HepG2 (cell line): Measurements from ENCODE around the gene PPHLN1. TPM values are rescaled to one million over a fixed set of nuclear protein-coding genes. Genes with fewer than 3 reads are reported as not detected.

Source experiments
- ARID5B ChIP-seq: IDR thresholded peaks from 2 replicates; pipeline ENCODE4 v1.4.0; 2020; ENCODE audit warnings: mild to moderate bottlenecking, missing genetic modification reagents
- CREB3 ChIP-seq: sonication (generic); formaldehyde crosslinking; IDR thresholded peaks from 2 replicates; pipeline ENCODE4 v1.5.0; 2020; ENCODE audit warnings: missing genetic modification reagents
- FIP1L1 ChIP-seq: fragments of 200-400 bp; formaldehyde crosslinking; IDR thresholded peaks from 2 replicates; pipeline ENCODE4 v1.6.1; 2018; ENCODE audit warnings: low read depth, mild to moderate bottlenecking, low read length, moderate library complexity, borderline replicate concordance; ENCODE audit not compliant: insufficient read depth
- GLI4 ChIP-seq: sonication (generic); formaldehyde crosslinking; IDR thresholded peaks from 2 replicates; pipeline ENCODE4 v1.5.1; 2020; ENCODE audit warnings: missing genetic modification reagents, mild to moderate bottlenecking, moderate library complexity, borderline replicate concordance
- HMGXB4 ChIP-seq, 2 experiments: sonication (generic) in 1 of 2; formaldehyde crosslinking in 1 of 2; IDR thresholded peaks; 2 replicates each; pipeline versions ENCODE4 v1.4.0 to v1.6.1; 2018 to 2020; ENCODE audit warnings: missing genetic modification reagents in 2 of 2, borderline replicate concordance in 1 of 2, low read depth in 1 of 2, mild to moderate bottlenecking in 1 of 2, missing biosample characterization in 1 of 2
- JARID2 ChIP-seq: sonication (generic); formaldehyde crosslinking; IDR thresholded peaks from 2 replicates; pipeline ENCODE4 v1.8.1; 2023; ENCODE audit warnings: missing genetic modification reagents, inconsistent platforms; ENCODE audit not compliant: insufficient replicate concordance
- NONO ChIP-seq, 2 experiments: fragments of 450-650 bp in 1 of 2; sonication (generic) in 1 of 2; formaldehyde crosslinking in 1 of 2; IDR thresholded peaks in 1 of 2; conservative IDR thresholded peaks in 1 of 2; 2 replicates each; pipeline versions ENCODE4 v1.6.1 to v1.8.0; 2017 to 2022; ENCODE audit warnings: mild to moderate bottlenecking in 1 of 2, missing genetic modification reagents in 1 of 2, moderate library complexity in 1 of 2
- SMAD9 ChIP-seq: sonication (generic); formaldehyde crosslinking; IDR thresholded peaks from 2 replicates; pipeline ENCODE4 v1.5.1; 2020; ENCODE audit warnings: mild to moderate bottlenecking, missing genetic modification reagents
- SRSF1 ChIP-seq: fragments of 200-400 bp; formaldehyde crosslinking; optimal IDR thresholded peaks from 2 replicates; pipeline ENCODE3; 2017; ENCODE audit warnings: mild to moderate bottlenecking, low read depth, low read length, moderate library complexity
- TFE3 ChIP-seq: IDR thresholded peaks from 2 replicates; pipeline ENCODE4 v1.6.1; 2016
- TGIF2 ChIP-seq: IDR thresholded peaks from 2 replicates; pipeline ENCODE4 v1.6.1; 2016; ENCODE audit warnings: control low read depth, missing compliant biosample characterization
- ZBTB38 ChIP-seq: sonication (generic); formaldehyde crosslinking; IDR thresholded peaks from 2 replicates; pipeline ENCODE4 v1.5.1; 2020; ENCODE audit warnings: mild to moderate bottlenecking, missing genetic modification reagents
- polyA plus RNA-seq, 8 experiments: library from polyadenylated mRNA; depleted of rRNA in 3 of 8; stranded (reverse) in 7 of 8; unstranded in 1 of 8; fragments of >200 nt; fragmentation: Illumina TruSeq in 4 of 8; extraction: Trizol in 4 of 8; gene quantifications; 2 replicates each; pipeline versions ENCODE4 v1.2.1 to v1.2.3, GENCODE V29; 2011 to 2016; ENCODE audit warnings: low read depth in 4 of 8, missing spikeins in 1 of 8, mixed read lengths in 1 of 8; ENCODE audit not compliant: insufficient read depth in 1 of 8
- total RNA-seq, 5 experiments: library from RNA; depleted of rRNA; stranded (reverse); fragments of >200 nt; fragmentation: Illumina TruSeq; extraction: Trizol; gene quantifications; 2 replicates each; pipeline ENCODE4 v1.2.3, GENCODE V29; 2016; ENCODE audit warnings: low read depth in 1 of 5
- TF ChIP-seq, protein P1 (sequence below): fragments of 450-650 bp; IDR thresholded peaks from 2 replicates; pipeline ENCODE4 v1.6.1; 2017; ENCODE audit warnings: mild to moderate bottlenecking

Gene PPHLN1
- total and polyA plus RNA-seq, 2 of the 13 experiments (the other 11 are each of a cell fraction or from before 2014, with no cell fraction given), result 43.4 to 66.0 TPM

DNA sequence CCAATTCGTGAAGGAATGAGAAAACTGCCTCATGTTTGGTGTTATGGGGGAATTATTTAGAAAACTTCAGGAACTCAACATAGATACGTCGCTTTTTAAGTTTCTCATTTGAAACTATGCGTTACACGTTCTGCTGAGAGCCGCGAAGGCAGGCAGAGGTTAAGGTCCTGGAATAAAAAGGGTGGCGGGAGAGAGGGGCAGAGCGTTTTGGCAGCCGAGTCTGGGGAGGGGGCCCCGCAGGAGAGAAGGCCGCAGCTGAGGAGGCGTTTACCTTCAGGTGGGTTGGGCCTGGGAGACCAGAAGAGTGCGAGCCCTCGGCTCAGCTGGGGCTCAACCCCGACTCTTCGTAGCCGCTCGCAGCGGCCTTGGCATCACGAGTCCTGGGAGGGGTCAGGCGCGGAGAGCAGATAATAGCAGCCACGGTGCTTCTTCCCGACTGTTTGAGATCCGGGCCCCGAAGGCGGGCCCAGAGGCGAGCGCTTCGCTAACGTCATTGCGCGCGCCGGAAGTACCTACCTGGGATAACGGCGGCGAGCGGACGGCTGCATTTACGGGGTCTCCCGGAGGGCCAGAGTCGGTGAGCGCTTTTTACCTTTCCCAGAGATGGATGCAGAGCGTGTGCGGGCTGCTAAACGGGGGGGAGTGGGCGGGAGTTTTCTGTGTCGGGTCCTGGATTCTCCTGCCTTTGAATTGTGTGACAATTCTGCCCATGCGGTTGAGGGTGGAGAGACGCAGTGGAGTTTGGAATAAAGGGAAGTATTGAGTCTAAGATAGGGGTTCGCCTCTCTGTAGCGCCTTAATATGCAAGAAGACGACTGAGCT is at the start of gene PPHLN1, which contains the start of gene ZCRB1 (continued):
- peak; percentile 62 to 63; a peak in 1 of 4 replicates for TF ChIP-seq HMGXB4 (CRISPR knock-in tag; IDR thresholded peaks at IDR 0.05; ENCODE audit: borderline replicate concordance in 1 of 2, low read depth in 1 of 2)
- no peak for TF ChIP-seq TGIF2 (CRISPR knock-in tag)
- TF ChIP-seq GLI4 (CRISPR knock-in tag), result no peak
- no peak; the same call in 1 of the 2 replicates for TF ChIP-seq ZBTB38 (CRISPR knock-in tag)
- no peak for TF ChIP-seq CREB3 (CRISPR knock-in tag)
- peak; percentile 62 for TF ChIP-seq ARID5B (CRISPR knock-in tag)
- no peak for TF ChIP-seq JARID2 (CRISPR knock-in tag)
- TF ChIP-seq NONO (IDR thresholded peaks at IDR 0.05), result no peak
- 0 out of 2 replicates have a peak, but pooled peaks have one; percentile 43 for TF ChIP-seq NONO (CRISPR knock-in tag; conservative IDR thresholded peaks at IDR 0.05)
- TF ChIP-seq SMAD9, result no peak
- TF ChIP-seq FIP1L1, result no peak
- peak; percentile 95 for TF ChIP-seq SRSF1
- peak; percentile 85 for TF ChIP-seq TFE3 (CRISPR knock-in tag)
- TF ChIP-seq, protein P1, sequence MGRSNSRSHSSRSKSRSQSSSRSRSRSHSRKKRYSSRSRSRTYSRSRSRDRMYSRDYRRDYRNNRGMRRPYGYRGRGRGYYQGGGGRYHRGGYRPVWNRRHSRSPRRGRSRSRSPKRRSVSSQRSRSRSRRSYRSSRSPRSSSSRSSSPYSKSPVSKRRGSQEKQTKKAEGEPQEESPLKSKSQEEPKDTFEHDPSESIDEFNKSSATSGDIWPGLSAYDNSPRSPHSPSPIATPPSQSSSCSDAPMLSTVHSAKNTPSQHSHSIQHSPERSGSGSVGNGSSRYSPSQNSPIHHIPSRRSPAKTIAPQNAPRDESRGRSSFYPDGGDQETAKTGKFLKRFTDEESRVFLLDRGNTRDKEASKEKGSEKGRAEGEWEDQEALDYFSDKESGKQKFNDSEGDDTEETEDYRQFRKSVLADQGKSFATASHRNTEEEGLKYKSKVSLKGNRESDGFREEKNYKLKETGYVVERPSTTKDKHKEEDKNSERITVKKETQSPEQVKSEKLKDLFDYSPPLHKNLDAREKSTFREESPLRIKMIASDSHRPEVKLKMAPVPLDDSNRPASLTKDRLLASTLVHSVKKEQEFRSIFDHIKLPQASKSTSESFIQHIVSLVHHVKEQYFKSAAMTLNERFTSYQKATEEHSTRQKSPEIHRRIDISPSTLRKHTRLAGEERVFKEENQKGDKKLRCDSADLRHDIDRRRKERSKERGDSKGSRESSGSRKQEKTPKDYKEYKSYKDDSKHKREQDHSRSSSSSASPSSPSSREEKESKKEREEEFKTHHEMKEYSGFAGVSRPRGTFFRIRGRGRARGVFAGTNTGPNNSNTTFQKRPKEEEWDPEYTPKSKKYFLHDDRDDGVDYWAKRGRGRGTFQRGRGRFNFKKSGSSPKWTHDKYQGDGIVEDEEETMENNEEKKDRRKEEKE, result no peak
